HFF-Myc (cell line): Measurements from ENCODE around the gene RGS11.
A peak's percentile ranks its signal among the peaks of the same experiment; 100 is the strongest.

Experiments used
- DNase-seq: peaks from one replicate; pipeline ENCODE4 v3.0.0-alpha.2; 2011; ENCODE audit warnings: low read depth; ENCODE audit errors: extremely low read depth
- H3K4me3 ChIP-seq: replicated peaks from 2 replicates; pipeline ENCODE4 v1.5.1; 2011; ENCODE audit warnings: low read depth, mild to moderate bottlenecking, control low read depth, low read length
- TF ChIP-seq, protein P1 (sequence below): IDR thresholded peaks from 2 replicates; pipeline ENCODE4 v1.5.1; 2012; ENCODE audit warnings: mild to moderate bottlenecking, low read depth, low read length, control low read depth; ENCODE audit errors: missing control alignments

The RGS11 gene

DNA sequence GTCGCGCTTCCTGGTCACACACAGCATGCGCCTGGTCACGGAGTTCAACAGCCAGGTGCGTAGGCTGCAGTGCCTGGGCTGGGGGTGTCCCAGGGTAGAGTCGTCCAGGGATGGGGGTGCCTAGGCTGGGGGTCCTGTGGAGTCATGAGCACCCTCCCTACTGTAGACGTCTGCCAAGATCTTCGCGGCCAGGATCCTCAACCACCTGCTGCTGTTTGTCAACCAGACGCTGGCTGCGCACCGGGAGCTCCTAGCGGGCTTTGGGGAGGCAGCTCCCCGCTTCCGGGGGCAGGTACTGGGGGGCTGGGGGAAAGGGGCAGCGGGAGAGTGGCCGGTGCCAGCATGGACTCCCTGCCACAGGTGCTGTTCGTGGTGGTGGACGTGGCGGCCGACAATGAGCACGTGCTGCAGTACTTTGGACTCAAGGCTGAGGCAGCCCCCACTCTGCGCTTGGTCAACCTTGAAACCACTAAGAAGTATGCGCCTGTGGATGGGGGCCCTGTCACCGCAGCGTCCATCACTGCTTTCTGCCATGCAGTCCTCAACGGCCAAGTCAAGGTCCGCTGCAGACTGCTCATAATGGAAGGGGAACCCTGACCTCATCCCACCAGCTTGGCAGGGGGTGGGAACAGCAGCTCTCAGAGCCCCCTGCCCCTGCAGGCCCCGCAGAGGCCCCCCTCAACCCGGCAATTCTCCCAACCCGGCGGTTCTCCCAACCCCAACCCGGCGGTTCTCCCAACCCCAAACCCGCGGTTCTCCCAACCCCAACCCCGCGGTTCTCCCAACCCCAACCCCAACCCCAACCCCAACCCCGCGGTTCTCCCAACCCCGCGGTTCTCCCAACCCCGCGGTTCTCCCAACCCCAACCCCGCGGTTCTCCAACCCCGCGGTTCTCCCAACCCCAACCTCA, 9.7 kb upstream of the RGS11 start:
- TF ChIP-seq, protein P1, sequence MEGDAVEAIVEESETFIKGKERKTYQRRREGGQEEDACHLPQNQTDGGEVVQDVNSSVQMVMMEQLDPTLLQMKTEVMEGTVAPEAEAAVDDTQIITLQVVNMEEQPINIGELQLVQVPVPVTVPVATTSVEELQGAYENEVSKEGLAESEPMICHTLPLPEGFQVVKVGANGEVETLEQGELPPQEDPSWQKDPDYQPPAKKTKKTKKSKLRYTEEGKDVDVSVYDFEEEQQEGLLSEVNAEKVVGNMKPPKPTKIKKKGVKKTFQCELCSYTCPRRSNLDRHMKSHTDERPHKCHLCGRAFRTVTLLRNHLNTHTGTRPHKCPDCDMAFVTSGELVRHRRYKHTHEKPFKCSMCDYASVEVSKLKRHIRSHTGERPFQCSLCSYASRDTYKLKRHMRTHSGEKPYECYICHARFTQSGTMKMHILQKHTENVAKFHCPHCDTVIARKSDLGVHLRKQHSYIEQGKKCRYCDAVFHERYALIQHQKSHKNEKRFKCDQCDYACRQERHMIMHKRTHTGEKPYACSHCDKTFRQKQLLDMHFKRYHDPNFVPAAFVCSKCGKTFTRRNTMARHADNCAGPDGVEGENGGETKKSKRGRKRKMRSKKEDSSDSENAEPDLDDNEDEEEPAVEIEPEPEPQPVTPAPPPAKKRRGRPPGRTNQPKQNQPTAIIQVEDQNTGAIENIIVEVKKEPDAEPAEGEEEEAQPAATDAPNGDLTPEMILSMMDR = no peak
- H3K4me3 ChIP-seq = no peak overlapping the region
- DNase-seq = no peak

DNA sequence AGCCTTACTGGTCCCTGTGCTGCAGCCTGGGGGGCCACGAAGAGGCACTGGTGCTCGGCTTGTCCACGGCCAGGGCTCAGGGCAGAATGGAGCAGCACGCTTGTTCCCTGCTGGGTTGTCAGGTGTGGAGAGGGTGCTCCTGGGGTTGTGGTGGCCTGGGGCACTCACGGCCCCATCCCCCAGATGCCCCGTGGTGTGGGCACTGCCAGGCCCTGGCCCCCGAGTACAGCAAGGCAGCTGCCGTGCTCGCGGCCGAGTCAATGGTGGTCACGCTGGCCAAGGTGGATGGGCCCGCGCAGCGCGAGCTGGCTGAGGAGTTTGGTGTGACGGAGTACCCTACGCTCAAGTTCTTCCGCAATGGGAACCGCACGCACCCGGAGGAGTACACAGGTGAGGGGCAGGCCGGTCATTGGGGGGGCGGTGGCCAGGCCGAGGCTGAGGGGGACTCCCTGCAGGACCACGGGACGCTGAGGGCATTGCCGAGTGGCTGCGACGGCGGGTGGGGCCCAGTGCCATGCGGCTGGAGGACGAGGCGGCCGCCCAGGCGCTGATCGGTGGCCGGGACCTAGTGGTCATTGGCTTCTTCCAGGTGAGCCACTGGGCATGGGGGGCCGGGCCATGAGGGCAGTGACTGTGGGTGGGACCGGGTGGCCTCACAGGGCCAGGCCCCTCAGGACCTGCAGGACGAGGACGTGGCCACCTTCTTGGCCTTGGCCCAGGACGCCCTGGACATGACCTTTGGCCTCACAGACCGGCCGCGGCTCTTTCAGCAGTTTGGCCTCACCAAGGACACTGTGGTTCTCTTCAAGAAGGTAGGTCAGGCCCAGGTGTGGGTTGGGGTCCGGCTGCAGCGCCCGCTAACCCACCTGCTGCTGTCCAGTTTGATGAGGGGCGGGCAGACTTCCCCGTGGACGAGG, 8.7 kb upstream of the RGS11 start:
- TF ChIP-seq, protein P1 = no peak
- DNase-seq = no peak
- H3K4me3 ChIP-seq = no peak overlapping the region

DNA sequence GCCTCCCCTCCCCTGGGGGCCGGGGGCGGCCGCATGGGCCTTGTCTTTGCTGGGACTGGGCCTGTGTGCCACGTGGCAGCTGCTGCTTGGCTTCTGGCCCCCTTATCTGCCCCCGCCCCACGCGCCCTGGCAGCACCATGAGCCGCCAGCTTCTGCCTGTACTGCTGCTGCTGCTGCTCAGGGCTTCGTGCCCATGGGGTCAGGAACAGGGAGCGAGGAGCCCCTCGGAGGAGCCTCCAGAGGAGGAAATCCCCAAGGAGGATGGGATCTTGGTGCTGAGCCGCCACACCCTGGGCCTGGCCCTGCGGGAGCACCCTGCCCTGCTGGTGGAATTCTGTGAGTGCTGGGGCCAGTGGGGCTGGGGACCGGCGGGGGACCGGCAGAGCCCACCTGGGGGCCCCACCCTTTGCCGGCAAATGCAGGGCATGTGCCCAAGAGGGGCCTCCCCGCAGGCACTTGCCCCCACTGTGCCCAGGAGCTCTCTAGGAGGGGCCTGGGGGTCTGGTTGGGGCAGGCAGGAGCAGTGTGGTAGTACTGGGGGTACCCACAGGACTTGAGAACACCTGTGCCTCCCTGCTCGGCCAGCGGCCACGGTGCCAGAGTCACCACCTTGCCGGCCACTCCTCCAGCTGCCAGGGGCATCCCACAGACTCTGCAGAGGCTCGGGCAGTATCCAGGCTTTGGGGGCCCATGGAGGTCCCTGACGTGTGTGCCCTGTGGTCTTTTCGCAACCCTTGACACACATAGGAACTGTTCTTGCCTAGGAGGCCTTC, 7.5 kb upstream of the RGS11 start, which contains the start of gene PDIA2:
Gene PDIA2 (plus strand): TSS at position 132 of the 773 bp plus-strand sequence. CDS start 6 bp downstream, at position 138.
- DNase-seq = no peak
- TF ChIP-seq, protein P1 = no peak
- H3K4me3 ChIP-seq = no peak within 1 kb of the TSS

DNA sequence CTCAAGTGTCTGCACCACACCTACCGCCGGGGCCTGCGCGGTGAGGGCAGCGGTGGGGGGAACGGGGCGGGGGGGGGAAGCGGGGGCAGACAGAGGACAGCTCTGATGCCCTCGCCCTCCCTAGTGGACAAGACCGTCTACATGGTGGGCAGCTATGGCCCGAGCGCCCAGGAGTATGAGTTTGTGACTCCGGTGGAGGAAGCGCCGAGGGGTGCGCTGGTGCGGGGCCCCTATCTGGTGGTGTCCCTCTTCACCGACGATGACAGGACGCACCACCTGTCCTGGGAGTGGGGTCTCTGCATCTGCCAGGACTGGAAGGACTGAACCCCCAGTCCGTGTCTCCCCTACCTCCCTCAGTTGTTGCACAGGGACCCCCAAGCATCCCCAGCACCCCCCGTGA, 6.7 kb upstream of the RGS11 start:
- TF ChIP-seq, protein P1 = no peak
- no peak overlapping the region for H3K4me3 ChIP-seq
- no peak for DNase-seq

DNA sequence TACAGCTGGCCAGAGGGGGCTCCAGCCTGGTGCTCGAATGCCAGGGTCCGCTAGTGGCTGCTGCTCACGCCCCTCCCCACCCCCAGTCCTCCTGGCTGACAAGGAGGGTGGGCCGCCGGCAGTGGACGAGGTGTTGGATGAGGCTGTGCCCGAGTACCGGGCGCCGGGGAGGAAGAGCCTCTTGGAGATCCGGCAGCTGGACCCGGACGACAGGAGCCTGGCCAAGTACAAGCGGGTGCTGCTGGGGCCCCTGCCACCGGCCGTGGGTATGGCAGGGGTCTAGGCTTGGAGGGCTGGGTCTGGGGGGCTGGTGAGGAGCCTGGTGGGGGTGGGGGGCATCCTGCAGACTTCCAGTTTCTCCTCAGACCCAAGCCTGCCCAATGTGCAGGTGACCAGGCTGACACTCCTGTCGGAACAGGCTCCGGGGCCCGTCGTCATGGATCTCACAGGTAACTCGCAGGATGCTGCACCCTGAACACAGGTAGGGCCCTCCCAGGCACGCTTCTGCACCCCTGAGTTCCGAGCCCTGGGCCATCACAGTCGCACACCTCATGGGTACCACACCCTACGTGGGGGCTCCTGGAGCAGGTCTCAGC, 6.0 kb upstream of the RGS11 start:
- TF ChIP-seq, protein P1 = no peak
- H3K4me3 ChIP-seq = no peak overlapping the region
- no peak for DNase-seq

DNA sequence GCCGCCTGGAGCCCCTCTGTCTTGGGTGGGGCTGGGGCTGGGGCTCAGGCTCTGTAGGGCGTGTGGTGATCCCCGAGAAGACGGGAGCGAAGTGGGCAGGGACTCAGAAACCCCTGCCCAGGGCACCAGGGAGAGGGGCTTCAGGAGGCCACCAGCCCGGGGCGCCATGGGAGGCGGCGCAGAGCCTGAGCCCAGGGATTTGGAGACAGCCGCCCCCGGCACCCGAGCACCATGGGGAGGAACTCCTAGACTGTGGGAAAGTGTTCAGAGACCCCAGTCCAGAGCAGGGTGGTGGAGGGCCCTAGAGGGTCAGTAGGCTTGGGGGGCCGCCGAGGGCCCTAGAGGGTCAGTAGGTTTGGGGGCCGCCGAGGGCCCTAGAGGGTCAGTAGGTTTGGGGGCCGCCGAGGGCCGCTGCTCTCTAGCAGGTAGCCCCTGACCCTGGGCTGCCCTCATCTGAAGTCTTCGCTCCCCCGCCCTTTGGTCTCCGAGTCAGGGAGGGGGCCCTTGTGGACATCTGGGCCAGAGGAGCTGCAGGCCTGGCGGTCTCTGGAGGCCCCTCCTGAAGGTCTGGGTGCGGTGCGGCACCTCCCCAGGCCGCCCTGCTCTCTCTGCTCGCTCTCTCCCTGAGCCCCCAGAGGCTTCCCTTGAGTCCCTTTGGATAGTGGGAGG, 5.4 kb upstream of the RGS11 start:
- 0 out of 2 replicates have a peak overlapping the region, but pooled peaks have one; percentile 4 for H3K4me3 ChIP-seq
- TF ChIP-seq, protein P1 = no peak
- DNase-seq = no peak
